Stimulated activated CD8-positive, alpha-beta memory T cell treated with anti-CD3 and anti-CD28 coated beads, Interleukin-15, amount 100 ng/mL, for 4 hours (primary cell): ENCODE measurements around the gene SETD5.

Experiments used
- DNase-seq, 2 donors: peaks; one replicate each; pipeline ENCODE4 v3.0.0-alpha.2; 2020; ENCODE audit warnings: low read depth in 2 of 2

Gene SETD5

DNA sequence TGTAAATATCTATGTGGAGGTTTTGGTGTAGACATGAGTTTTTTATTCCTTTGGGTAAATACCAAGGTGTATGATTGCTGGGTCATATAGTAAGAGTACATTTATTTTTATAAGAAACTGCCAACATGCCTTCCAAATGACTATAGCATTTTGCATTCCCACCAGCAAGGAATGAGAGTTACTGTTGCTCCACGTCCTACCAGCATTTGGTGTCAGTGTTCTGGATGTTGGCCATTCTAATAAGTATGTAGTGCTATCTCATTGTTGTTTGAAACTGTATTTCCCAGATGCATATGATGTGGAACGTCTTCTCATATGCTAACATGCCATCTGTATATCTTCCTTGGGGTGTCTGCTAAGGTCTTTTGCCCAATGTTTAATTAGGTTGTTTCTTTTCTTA is 117.5 kb downstream of the SETD5 start:
- DNase-seq: no peak

DNA sequence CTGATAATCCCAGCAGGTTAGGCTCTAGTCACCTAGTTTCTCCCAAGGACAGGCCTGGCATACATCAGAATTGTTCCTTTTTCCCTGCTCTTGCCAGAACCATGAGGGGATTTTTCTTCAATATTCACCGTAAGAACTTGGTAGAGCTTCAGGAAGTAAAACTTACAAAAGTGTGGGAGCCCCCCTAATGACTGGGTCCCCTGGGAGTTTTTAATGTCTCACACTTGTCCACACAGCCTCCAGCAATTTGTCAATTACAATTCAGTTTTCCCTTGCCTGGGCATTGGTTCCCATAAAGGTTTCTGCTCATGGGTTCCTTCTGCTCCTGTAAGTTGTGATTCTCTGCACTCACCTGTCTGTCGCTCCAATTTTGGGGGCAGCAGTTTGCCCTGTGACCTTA is 127.7 kb downstream of the SETD5 start:
- no peak for DNase-seq
